ENCODE measurements around the gene RBCK1. TPM values are rescaled to one million over a fixed set of nuclear protein-coding genes. Genes with fewer than 3 reads are reported as not detected.

The RBCK1 gene
- polyA plus RNA-seq, 1 donor from 2014 or later: 38.4 TPM

GRCh38 chr20:426566-426965, 18.5 kb downstream of the RBCK1 start (continued):
- no peak for TF ChIP-seq CTCF (IDR thresholded peaks at IDR 0.05; ENCODE audit: poor library complexity, severe bottlenecking)

GRCh38 chr20:427401-427800, 19.3 kb downstream of the RBCK1 start:
- H3K9ac ChIP-seq (ENCODE audit: low read length): no peak overlapping the region
- H3K4me2 ChIP-seq (ENCODE audit: low read length): no peak overlapping the region
- TF ChIP-seq MXI1 (conservative IDR thresholded peaks at IDR 0.05; ENCODE audit: poor library complexity, severe bottlenecking): no peak
- no peak for TF ChIP-seq POLR2AphosphoS5 (IDR thresholded peaks at IDR 0.05)
- no peak for TF ChIP-seq EZH2 (IDR thresholded peaks at IDR 0.05; ENCODE audit: borderline replicate concordance, insufficient read depth, low read length, poor library complexity, severe bottlenecking)
- TF ChIP-seq TAF1 (IDR thresholded peaks at IDR 0.05; ENCODE audit: low read depth): no peak
- TF ChIP-seq SMC3 (conservative IDR thresholded peaks at IDR 0.05; ENCODE audit: poor library complexity): no peak
- no peak for TF ChIP-seq EP300 (conservative IDR thresholded peaks at IDR 0.05; ENCODE audit: poor library complexity, severe bottlenecking)
- no peak for TF ChIP-seq REST (IDR thresholded peaks at IDR 0.05; ENCODE audit: borderline replicate concordance)
- no peak for TF ChIP-seq CTCF (IDR thresholded peaks at IDR 0.05; ENCODE audit: poor library complexity, severe bottlenecking)
- no peak for TF ChIP-seq RAD21 (conservative IDR thresholded peaks at IDR 0.05)
- H3K27me3 ChIP-seq (ENCODE audit: insufficient read depth, low read depth, low read length): no peaks in the 10 kb centered on the region
- H3K4me3 ChIP-seq (ENCODE audit: low read length): no peak overlapping the region
- H4K20me1 ChIP-seq (ENCODE audit: insufficient read depth): no peaks in the 10 kb centered on the region
- no peaks in the 10 kb centered on the region for H3K9me3 ChIP-seq (ENCODE audit: low read length)
- H2AFZ ChIP-seq (ENCODE audit: low read depth, low read length): no peak overlapping the region
- no peaks in the 10 kb centered on the region for H3K36me3 ChIP-seq (ENCODE audit: insufficient read depth, low read length)
- H3K9me2 ChIP-seq (ENCODE audit: insufficient read depth, low read length): no peaks in the 10 kb centered on the region
- no peaks in the 10 kb centered on the region for H3F3A ChIP-seq (ENCODE audit: insufficient read depth, low read length, poor library complexity, severe bottlenecking)
- H3K79me2 ChIP-seq (replicated peaks; ENCODE audit: insufficient read depth, low read length): no peaks in the 10 kb centered on the region
- no peak overlapping the region for H3K27ac ChIP-seq (ENCODE audit: low read length)

Data from neural cell (in vitro differentiated cells).